SK-MEL-5 (cell line): ENCODE measurements around the gene PHF20. TPM values are rescaled to one million over a fixed set of nuclear protein-coding genes. Genes with fewer than 3 reads are reported as not detected.
"Not testable (repeated sequence)": the region's sequence is repeated elsewhere in the genome, so short reads cannot be mapped to it uniquely, and the experiment has no call there.

Experiments
- DNase-seq: peaks from one replicate; pipeline ENCODE4 v3.0.0-alpha.2; 2016; ENCODE audit warnings: low read depth, low spot score
- in situ Hi-C: cut with HindIII; loops from 2 replicates; pipeline ENCODE4 v1.10.0; 2016; ENCODE audit warnings: low sequenced_read_pairs, high pct_unique_total_duplicates, low pct_unique_long_range_greater_than_20kb
- total RNA-seq: library from RNA; depleted of rRNA; stranded (reverse); fragments of >200 nt; shearing (Covaris generic); gene quantifications from 2 replicates; pipeline ENCODE4 v1.2.3, GENCODE V29; 2014

Gene PHF20
- total RNA-seq, 1 experiment from 2014 or later: 44.4 TPM

- in situ Hi-C loops: no loop called here
These were observed 83.0 kb downstream of the PHF20 start for GRCh38 chr20:35854713-35855348.

GRCh38 chr20:35855641-35856040 lies 83.8 kb downstream of the PHF20 start:
- DNase-seq, in situ Hi-C loops: not testable (repeated sequence)

More at GRCh38 chr20:35854713-35855348, 83.0 kb downstream of the PHF20 start:
- DNase-seq: no peak

GRCh38 chr20:35856866-35857265 lies 85.1 kb downstream of the PHF20 start:
- in situ Hi-C loops: no loop called here
- no peak for DNase-seq

- in situ Hi-C loops: no loop called here
- DNase-seq: no peak
These were observed 94.8 kb downstream of the PHF20 start for GRCh38 chr20:35866418-35867202.

GRCh38 chr20:35870541-35871258 lies 98.9 kb downstream of the PHF20 start:
- DNase-seq: no peak
- in situ Hi-C loops: no loop called here

- in situ Hi-C loops: no loop called here
- peak; percentile 54 for DNase-seq
These were observed 99.5 kb downstream of the PHF20 start for GRCh38 chr20:35871259-35871771.

GRCh38 chr20:35876033-35876320 lies 104.2 kb downstream of the PHF20 start:
- DNase-seq: no peak
- in situ Hi-C loops: no loop called here

- in situ Hi-C loops: no loop called here
- no peak for DNase-seq
These were observed 105.8 kb downstream of the PHF20 start for GRCh38 chr20:35877611-35878010.

GRCh38 chr20:35878113-35878625 lies 106.4 kb downstream of the PHF20 start:
- DNase-seq: no peak
- in situ Hi-C loops: no loop called here

GRCh38 chr20:35881676-35882075 lies 109.9 kb downstream of the PHF20 start:
- DNase-seq: no peak
- in situ Hi-C loops: no loop called here

- DNase-seq, in situ Hi-C loops: not testable (repeated sequence)
These were observed 110.8 kb downstream of the PHF20 start for GRCh38 chr20:35882427-35883161.

GRCh38 chr20:35883336-35883777 lies 111.5 kb downstream of the PHF20 start:
- in situ Hi-C loops: no loop called here
- no peak for DNase-seq

- peak; percentile 90 for DNase-seq
- in situ Hi-C loops: no loop called here
These were observed 112.1 kb downstream of the PHF20 start for GRCh38 chr20:35883778-35884540.

- in situ Hi-C loops: no loop called here
- DNase-seq: no peak
These were observed 112.7 kb downstream of the PHF20 start for GRCh38 chr20:35884541-35884865.

- in situ Hi-C loops: no loop called here
- no peak for DNase-seq
These were observed 113.4 kb downstream of the PHF20 start for GRCh38 chr20:35885212-35885611.

GRCh38 chr20:35886537-35886936 lies 114.7 kb downstream of the PHF20 start:
- no peak for DNase-seq
- in situ Hi-C loops: no loop called here

- in situ Hi-C loops: no loop called here
- DNase-seq: no peak
These were observed 115.7 kb downstream of the PHF20 start for GRCh38 chr20:35887393-35888064.
